NCI-H2029 treated with DMSO at 0.1 percent for 48 hours (cell line): ENCODE results near the gene SPTBN4.
"Not testable (repeated sequence)": the region's sequence is repeated elsewhere in the genome, so short reads cannot be mapped to it uniquely, and the experiment has no call there.

Experiments used
- DNase-seq: peaks from one replicate; lab custom pipeline; 2025; lab: John Stamatoyannopoulos, UW

Gene SPTBN4

DNA sequence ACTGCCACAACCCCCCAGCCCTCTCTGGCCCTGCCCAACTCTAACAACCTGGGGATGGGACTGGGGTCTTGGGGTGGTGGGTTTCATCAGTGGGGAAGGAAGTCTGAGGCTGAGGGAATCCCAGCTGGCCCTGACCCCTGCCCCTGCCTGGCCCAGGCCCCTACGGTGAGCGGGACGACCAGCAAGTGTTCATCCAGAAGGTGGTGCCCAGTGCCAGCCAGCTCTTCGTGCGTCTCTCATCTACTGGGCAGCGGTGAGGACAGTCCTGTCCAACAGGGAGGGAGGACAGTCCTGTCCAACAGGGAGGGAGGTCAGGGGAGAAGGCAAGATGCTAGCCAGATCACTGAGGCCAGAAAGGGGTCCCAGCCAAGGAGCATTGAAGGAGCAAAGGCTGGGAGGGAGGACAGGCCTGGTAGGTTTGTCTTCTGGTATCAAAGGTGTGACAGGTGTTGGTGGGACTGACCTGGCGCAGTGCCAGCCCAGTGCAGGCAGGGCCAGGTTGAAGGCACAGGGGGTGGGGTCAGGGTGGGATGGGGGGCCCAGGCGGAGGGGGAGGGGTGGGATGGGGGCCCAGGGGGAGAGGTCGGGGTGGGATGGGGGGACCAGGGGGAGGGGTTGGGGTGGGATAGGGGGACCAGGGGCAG is 122.2 kb downstream of the SPTBN4 start:
- DNase-seq, result no peak

DNA sequence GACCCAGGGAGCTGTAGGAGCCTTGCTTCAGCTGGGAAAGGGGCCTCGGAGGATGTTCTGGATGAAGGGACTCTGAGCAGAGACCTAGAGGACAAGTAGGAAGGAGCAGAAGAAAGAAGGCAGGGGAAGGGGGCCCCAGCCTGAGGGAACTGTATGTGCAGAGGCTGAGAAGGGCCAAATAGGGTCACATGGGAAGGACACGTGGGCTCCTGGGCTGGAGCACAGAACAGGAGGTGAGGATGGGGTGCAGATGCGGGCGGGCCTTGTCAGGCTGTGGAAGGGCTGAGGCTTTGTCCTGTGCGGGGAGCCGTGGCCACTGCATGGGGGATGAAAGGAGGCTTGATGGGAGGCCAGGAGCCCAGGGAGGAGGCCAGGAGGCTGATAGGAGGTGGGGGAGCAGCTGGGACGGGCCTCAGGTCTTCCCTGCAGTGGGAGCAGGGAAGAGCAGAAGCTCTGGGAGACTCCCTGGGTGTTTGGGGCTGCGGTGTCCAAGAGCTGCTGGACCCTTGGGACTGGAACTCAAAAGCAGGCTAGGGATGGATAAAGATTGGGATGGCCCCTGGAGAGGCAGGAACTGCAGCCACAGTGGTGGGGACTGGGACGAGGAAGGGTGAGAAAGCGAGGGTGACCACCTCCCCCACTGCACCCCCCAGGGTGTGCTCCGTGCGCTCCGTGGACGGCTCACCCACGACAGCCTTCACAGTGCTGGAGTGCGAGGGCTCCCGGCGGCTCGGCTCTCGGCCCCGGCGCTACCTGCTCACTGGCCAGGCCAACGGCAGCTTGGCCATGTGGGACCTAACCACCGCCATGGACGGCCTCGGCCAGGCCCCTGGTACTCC is 123.0 kb downstream of the SPTBN4 start:
- no peak for DNase-seq

DNA sequence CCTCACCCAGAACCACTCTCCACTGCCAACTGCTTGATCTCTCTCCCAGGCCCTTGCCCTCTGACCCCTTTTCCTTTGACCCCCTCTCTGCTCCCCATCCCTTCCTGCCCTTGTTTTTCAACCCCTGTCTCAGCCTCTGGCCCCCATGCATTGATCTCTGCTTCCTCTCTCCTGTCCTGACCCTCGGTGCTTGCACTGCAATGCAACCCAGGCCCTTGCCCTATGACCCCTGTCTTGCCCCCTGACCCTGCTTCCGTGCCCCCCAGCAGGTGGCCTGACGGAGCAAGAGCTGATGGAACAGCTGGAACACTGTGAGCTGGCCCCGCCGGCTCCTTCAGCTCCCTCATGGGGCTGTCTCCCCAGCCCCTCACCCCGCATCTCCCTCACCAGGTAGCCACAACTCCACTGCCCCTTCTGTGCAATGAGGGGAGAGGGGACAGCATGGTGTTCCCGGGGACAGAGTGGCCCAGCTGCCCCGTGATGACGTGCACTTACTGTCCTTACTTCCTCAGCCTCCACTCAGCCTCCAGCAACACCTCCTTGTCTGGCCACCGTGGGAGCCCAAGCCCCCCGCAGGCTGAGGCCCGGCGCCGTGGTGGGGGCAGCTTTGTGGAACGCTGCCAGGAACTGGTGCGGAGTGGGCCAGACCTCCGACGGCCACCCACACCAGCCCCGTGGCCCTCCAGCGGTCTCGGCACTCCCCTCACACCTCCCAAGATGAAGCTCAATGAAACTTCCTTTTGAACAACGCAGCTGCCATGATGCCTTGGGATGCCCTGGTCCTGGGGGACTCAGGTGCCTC is 123.9 kb downstream of the SPTBN4 start:
- DNase-seq, result no peak

DNA sequence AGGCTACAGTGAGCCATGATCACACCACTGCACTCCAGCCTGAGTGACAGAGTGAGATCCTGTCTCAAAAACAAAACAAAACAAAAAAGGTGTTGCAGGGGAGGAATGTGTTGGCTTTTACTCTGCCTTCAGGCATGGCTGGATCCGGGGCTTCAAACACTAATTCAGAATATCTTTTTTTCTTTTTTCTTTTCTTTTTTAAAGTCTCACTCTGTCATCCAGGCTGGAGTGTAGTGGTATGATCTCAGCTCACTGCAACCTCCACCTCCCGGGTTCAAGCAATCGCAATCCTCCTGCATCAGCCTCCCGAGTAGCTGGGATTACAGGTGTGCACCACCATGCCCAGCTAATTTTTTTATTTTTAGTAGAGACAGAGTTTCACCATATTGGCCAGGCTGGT is 124.9 kb downstream of the SPTBN4 start:
- DNase-seq, result not testable (repeated sequence)

DNA sequence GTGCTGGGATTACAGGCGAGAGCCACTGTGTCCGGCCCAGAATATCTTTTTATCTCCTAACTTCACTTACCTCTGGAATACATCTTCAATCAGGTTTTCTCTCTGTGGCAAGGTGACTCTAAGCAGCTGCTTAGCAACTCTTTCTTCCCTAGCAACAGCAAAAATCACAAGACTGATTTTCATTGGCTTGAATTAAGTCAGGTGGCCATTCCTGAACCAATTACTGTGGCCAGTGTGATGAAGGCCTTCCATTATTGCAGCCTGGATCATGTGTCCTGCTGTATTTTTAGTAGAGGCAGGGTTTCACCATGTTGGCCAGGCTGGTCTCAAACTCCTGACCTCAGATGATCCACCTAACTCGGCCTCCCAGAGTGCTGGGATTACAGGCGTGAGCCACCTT is 125.4 kb downstream of the SPTBN4 start:
- DNase-seq, result no peak

DNA sequence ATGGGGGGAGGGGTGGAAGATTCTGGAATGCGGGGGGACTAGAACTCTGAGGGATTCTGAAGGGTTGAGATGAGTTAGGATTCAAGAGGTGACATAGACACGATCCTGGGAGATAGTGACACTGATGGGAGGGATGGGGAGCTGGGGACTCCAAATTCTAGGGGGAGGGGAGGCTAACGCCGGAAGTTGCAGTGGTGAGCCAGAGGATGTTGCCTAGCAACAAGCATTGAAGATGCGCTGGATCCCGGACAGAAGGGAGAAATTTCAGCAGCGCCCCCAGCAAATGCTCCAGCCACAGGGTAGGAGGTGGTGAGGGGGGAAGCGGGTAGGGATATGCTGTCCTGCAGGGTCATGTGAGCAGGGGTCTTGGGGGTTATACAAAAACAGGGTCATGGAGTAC is 127.5 kb downstream of the SPTBN4 start:
- no peak for DNase-seq

DNA sequence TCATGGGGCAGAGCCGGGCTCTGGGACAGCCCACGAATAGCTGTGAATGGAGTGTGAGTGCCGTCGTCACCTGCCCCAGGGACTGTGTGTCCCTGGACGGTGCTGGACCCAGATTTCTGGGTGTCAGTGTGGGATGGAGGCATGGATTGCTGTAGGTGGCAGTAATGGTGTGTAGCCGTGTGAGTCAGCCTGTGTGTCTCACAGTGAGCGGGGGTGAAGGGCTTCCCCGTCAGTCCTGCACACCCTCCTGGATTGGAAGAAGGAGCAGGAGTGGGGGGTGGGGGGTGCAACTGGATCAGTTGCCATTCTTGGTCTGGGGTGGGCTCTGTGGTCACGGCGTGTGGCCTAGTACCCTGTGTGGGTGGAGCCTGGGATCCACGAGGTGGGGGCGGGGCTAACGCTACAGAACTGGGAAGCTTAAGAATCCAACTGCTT is 127.9 kb downstream of the SPTBN4 start:
- DNase-seq, result no peak

DNA sequence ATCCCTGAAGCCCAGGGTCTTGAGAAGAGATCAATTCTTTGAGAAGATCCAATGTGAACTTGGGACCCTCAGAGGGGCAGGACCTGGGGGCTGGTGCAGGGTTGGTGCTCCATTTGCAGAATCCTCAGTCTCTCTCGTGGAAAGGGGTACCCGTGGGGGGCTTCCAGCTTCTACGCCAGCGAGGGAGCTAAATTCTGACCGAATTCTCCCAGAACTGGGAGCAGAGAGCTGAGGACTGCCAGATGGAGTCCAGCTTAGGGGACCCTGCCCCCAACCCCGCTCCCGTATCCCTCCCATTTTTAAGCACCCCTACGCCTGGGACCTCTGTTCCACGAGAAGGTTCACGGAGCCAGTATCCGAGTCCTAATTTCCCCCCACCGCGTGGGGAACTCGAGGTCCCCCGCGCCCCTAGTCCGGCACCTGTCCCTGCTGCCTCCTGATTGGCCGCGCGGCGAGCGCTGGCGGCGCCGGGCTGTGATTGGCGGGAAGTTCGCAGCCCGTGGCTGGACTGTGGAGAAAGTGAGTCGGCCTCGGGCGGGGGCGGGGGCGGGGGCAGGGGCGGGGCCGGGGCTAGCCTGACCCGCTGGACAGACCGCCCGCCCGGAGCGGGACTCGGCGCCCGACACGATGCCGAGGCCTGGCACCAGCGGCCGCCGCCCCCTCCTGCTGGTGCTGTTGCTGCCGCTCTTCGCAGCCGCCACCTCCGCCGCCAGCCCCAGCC is 130.0 kb downstream of the SPTBN4 start:
- DNase-seq, result no peak

DNA sequence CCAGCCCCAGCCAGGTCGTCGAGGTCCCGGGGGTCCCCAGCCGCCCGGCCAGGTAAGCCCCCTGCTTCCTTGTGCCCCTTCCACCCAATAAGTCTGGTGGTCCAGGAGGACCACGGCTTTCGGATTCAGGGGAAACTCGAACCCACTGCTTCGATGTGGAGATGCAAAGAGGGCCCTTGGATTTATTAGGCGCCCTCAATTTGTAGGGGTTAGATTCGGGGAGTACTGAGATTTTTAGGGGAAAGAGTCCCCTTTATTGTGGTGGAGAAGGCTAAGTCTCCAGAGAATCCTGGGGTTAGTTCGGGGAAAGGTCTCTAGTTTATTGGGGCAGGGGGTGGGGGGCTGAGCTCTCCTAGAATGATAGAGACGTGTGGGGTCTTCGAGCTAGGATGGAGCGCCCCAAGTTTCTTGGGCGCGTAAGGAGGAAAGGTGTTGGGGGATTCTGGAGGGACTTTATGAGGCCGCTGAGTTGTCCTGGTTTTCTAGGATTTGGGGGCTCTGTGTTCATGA is 130.6 kb downstream of the SPTBN4 start:
- no peak for DNase-seq

DNA sequence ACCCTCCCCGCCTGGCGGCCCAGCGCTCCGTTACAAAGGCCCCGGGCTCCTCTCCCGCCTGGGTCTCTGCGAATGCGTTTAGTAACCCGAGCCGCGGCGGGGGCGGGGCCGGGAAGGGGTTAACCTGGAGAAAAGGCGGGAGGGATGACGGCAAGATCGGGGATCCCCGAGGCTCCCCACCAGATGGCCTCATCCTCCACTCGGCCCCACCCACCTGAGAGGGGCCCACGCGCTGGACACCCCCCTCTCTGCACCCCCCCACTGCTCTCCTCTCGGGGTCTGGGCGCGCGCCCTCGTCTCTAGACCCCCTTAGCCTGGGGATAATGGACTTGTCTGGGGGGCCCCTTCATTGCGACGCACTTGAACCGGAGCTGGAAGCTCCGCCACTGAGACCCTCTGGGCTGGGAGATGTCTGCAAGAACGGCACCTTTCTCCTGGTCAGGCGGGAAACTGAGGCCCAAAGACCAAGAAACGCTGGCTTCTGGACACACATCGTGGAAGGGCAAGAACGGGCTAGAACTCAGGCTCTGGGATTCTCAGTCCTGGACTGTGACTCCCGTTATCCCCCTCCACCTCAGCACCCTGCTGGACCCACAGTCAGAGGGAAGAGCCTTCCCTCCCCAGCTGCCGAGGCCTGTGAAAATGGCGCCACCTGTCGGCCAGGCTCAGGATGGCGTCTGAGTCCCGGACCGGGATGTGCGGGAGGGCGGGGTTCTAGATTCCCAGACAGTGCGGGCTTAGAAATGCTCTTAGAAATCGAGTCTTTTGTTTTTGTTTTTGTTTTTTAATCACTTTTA is 131.5 kb downstream of the SPTBN4 start:
- peak; percentile 44 for DNase-seq

DNA sequence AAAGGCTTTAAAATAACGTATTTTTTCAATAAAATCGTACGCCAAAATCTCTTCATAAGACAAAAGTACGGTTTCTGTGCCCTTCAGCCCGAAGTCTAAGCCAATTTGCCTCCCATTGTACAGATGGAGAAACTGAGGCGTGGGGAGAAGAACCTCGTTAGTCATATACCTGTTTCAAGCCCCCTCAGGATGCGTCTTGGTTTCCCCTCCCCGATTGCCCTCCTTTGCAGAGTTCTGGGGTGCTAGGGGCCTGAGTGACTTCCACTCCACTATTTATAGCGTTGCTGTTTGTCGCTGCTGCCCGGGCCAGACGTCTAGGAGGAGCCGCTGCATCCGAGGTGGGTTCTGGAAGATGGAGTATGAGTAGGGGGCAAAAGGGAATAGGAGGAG is 132.1 kb downstream of the SPTBN4 start:
- DNase-seq, result no peak

DNA sequence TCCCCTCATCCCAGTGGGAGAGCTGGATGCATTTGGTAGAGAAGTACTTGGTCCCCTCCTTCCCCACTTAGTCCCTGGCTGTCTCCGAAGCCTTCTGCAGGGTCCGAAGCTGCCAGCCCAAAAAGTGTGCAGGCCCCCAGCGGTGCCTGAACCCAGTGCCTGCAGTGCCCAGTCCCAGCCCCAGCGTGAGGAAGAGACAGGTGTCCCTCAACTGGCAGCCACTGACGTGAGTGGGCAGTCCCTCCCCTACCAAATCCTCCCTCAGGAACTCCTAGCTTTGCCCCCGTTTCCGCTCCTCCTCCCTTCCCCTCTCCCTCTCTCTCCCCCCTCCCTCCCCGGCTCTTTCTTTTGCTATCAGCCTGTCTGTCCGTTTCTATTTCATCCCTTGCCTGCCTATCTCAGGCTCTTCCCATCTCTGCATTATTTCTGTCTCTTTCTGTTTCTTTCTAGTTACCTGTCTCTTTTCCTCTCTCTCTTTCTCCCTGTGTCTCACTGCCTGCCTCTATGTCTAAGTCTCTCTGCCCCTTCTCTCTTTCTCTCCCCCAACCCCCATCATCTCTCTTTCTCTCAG is 132.6 kb downstream of the SPTBN4 start:
- DNase-seq, result no peak

DNA sequence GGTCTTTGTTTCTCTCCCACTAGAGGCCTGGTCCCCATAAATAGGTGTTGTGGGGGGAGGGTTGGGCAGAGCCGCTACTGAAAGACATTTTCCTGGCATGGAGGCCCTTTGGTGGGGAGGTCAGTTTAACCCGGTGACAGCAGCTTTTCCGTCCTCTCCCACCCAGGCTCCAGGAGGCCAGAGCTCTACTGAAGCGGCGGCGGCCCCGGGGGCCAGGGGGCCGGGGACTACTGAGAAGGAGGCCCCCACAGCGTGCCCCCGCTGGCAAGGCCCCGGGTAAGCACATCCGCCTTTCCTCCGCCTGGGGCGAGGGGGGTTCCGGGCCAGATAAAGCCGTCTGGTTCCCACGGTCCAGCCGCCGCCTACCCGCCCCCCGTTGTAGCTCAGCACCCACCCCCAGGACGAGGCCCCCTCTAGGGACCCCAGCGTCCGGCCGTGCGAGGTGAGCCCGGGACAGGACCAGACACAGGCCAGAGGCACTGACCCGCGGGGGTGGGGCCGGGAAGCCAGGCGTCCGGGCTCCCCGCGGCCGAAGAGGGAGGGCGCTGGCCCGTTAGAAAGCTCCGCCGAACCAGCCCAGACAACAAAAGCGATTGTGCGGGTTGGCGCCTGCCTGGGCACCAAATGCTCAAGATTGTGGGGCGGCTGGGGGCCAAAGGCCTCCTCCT is 133.2 kb downstream of the SPTBN4 start:
- DNase-seq, result no peak

DNA sequence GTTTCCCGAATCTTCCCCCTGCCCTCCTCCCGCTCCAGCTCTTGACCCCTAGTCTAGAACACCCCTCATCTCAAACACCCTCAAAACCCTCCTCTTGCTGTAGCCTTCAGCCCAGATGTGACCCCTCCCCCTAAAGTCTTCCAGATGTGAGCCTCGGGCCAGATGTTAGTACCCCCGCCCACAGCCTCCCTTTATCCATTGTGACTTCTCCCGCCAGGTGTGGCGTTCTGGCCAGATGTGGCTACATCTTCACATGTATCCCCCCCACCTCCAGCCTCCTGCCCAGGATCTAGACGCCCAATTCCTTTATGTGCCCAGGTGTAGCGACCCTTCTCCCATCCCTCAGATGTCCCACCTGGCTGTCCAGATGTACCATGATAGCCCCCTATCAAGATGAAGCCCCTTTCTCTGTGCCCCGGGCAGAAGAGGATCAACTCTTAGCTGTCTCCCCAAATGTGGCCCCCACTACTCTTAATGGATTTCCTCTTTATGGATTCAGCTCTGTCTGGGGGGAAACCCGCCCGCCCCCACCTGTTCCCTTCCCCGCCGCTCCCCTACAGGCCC is 133.9 kb downstream of the SPTBN4 start:
- DNase-seq, result no peak

DNA sequence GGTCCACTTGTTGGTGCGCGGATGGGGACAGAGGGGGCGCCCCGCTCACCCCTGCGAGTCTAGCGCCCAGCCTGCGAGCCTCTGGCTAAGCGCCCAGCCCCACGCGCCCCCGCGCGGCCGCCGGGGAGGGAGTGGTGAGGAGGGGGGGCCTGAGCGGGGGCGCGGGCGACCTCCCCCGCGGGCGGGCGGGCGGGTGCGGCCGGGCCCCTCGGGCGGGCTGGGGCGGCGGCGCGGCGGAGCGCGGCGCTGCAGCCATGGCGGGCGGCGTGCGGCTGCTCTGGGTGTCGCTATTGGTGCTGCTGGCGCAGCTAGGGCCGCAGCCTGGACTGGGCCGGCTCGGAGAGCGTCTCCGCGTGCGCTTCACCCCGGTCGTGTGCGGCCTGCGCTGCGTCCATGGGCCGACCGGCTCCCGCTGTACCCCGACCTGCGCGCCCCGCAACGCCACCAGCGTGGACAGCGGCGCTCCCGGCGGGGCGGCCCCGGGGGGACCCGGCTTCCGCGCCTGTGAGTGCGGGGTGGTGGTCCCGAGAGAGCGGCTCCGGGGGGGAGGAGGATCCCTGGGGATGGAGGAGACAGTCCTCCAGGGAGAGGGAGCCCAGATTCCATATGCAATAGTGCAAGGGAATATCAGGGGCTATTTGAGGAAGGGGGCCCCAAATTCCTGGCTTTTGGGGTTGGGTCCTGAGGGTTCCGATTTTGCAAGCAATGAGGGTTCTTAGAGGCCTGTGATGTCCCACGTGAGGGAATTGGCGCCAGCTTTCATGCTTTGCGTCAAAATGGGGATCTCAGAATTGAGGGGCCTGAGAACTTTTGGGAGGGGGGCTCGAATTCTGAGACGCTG is 134.6 kb downstream of the SPTBN4 start, which contains the start of gene LTBP4:
Gene LTBP4 (plus strand): TSS at position 236 of the 841 bp plus-strand sequence. CDS start 19 bp downstream, at position 255.
- no peak for DNase-seq

DNA sequence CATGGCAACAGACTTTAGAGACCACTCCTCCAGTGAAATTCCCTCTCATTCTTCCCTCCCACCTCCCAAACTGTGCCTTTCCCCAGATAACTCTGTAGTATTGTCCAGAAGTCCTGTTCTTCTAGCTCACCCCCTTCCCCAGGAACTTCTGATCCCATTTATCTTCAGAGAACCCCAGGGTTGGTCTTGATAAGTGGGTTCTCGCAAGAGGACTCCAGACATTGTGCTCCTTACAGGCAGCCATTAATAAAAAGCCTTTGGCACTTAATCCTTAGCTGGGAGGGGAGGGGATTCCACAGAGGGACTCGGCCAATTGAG is 136.2 kb downstream of the SPTBN4 start:
- DNase-seq, result no peak

DNA sequence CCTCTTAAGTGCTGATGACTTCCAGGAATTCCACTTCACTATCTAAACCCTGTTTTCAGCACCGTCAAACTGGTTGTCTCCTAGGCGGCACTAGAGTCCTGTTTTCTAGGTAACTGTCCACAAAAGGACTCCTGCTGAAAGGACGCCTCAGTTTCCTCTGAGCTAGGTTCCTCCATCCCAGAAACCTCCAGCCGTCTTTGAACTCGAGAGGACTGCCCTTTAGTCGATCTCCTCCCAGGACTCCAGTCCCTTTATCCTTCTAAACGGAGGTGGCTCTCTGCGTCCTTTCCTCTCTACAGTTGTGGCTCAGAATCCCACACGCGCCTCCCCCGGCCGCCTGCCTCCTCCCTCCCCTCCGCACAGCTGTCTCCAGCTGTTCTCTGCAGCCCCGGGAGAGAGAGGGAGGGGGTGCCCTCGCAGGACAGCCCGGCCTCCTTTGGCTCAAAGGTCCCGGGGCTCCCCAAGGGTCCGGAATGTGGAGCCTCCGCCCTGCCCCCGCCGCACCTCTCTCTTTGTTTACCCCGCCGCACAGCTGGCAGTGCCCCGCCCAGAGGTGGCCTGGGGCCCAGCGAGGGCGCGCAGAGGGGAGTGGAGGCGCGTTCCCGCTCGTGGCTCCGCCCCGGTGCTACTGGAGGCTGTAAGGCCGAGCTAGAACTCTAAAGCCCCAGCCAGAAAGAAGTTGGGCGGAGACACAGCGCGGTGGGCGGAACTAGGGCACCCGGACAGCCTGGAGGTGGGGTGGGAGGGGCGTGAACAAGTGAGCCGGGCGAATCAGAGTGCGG is 136.8 kb downstream of the SPTBN4 start:
- DNase-seq, result peak; percentile 97

DNA sequence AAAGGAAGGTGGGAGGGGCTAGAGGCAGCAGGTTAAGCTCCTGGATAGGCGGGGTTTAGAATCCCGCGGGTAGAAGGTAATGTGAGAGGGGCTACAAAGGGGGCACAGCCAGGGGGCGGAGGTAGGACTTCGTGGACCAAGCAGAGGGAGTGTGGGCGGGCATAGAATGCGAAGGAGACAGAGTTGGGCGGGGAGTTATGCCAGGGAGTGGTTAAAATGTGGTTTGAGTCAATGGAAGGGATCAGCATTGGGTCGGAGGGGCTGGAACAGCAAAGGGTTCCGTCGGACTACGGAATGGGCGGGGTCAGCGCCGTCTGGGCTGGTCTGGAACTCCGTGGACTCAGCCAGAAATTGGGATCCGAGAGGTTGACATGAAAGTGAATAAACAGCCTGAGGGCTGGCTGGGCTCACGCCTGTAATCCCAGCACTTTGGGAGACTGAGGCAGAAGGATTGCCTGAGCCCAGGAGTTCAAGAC is 137.4 kb downstream of the SPTBN4 start:
- no peak for DNase-seq
